A549 (cell line): ENCODE data around the gene STEAP1B.

Source experiments
- FOSL2 ChIP-seq, 2 experiments: fragments of 450-650 bp in 1 of 2; fragments of >200 bp in 1 of 2; sonication (Bioruptor Twin) in 1 of 2; formaldehyde crosslinking; IDR thresholded peaks; 2 replicates each; pipeline versions ENCODE4 v1.5.0 to v1.6.1; 2016 to 2020; ENCODE audit warnings: mild to moderate bottlenecking in 1 of 2, moderate library complexity in 1 of 2
- JUN ChIP-seq, 2 experiments: fragments of >200 bp; sonication (Bioruptor Twin); formaldehyde crosslinking; IDR thresholded peaks; 2 replicates in 1 of 2; 3 replicates in 1 of 2; pipeline ENCODE4 v1.6.1; 2016 to 2017
- POLR2A ChIP-seq: IDR thresholded peaks from 2 replicates; pipeline ENCODE4 v1.6.1; 2012; ENCODE audit warnings: mild to moderate bottlenecking, low read length
- RCOR1 ChIP-seq: fragments of 150-350 bp; IDR thresholded peaks from 2 replicates; pipeline ENCODE4 v1.6.1; 2014; ENCODE audit warnings: antibody characterized with exemption, low read length, low read depth
- TF ChIP-seq, protein P1 (sequence below): fragments of >200 bp; sonication (Bioruptor Twin); formaldehyde crosslinking; IDR thresholded peaks from 3 replicates; pipeline ENCODE4 v1.5.1; 2016
- TF ChIP-seq, protein P2 (sequence below): fragments of 450-650 bp; IDR thresholded peaks from 2 replicates; pipeline ENCODE4 v1.6.1; 2014; ENCODE audit warnings: antibody characterized with exemption
- TF ChIP-seq, protein P3 (sequence below): fragments of 250-450 bp; sonication (Bioruptor Pico); IDR thresholded peaks from 2 replicates; pipeline ENCODE4 v1.5.0; 2021; ENCODE audit warnings: mild to moderate bottlenecking, moderate library complexity, borderline replicate concordance

DNA sequence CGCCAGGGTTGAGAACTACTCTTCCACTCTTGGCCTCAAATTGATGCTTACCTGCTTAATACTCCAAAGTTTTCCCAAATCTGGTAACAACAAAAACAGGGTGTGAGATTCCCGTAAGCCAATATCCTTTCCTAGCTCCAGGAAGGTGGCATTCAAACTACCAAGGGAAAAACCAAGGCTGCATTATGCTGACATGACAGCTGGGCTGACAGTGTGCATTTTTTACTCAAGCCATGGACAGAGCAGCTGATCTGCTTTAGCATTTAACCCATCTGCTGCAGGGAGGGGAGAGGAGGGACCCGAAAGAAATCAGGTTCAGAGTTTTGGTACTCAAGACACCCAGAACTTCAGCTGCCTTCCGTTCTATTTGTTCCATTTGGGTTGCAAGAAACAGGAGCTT, 93.3 kb downstream of the STEAP1B start:
- TF ChIP-seq, protein P1, sequence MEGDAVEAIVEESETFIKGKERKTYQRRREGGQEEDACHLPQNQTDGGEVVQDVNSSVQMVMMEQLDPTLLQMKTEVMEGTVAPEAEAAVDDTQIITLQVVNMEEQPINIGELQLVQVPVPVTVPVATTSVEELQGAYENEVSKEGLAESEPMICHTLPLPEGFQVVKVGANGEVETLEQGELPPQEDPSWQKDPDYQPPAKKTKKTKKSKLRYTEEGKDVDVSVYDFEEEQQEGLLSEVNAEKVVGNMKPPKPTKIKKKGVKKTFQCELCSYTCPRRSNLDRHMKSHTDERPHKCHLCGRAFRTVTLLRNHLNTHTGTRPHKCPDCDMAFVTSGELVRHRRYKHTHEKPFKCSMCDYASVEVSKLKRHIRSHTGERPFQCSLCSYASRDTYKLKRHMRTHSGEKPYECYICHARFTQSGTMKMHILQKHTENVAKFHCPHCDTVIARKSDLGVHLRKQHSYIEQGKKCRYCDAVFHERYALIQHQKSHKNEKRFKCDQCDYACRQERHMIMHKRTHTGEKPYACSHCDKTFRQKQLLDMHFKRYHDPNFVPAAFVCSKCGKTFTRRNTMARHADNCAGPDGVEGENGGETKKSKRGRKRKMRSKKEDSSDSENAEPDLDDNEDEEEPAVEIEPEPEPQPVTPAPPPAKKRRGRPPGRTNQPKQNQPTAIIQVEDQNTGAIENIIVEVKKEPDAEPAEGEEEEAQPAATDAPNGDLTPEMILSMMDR: no peak
- TF ChIP-seq JUN (IDR thresholded peaks at IDR 0.05) (no peak), RCOR1 (no peak), POLR2A (no peak), FOSL2 (IDR thresholded peaks at IDR 0.05) (no peak), FOSL2 (CRISPR knock-in tag; IDR thresholded peaks at IDR 0.05) (no peak)
- TF ChIP-seq, protein P2, sequence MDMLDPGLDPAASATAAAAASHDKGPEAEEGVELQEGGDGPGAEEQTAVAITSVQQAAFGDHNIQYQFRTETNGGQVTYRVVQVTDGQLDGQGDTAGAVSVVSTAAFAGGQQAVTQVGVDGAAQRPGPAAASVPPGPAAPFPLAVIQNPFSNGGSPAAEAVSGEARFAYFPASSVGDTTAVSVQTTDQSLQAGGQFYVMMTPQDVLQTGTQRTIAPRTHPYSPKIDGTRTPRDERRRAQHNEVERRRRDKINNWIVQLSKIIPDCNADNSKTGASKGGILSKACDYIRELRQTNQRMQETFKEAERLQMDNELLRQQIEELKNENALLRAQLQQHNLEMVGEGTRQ: no peak
- TF ChIP-seq, protein P3, sequence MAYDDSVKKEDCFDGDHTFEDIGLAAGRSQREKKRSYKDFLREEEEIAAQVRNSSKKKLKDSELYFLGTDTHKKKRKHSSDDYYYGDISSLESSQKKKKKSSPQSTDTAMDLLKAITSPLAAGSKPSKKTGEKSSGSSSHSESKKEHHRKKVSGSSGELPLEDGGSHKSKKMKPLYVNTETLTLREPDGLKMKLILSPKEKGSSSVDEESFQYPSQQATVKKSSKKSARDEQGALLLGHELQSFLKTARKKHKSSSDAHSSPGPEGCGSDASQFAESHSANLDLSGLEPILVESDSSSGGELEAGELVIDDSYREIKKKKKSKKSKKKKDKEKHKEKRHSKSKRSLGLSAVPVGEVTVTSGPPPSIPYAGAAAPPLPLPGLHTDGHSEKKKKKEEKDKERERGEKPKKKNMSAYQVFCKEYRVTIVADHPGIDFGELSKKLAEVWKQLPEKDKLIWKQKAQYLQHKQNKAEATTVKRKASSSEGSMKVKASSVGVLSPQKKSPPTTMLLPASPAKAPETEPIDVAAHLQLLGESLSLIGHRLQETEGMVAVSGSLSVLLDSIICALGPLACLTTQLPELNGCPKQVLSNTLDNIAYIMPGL (CRISPR knock-in tag): no peak
